Activated CD4-positive, alpha-beta T cell treated with anti-CD3 and anti-CD28 coated beads for 1 hour (primary cell): ENCODE measurements around the gene TCF19.
A peak's percentile ranks its signal among the peaks of the same experiment; 100 is the strongest.
"Not testable (repeated sequence)": the region's sequence is repeated elsewhere in the genome, so short reads cannot be mapped to it uniquely, and the experiment has no call there.

Experiments used
- DNase-seq: peaks from one replicate; pipeline ENCODE4 v3.0.0-alpha.2; 2020

The TCF19 gene

DNA sequence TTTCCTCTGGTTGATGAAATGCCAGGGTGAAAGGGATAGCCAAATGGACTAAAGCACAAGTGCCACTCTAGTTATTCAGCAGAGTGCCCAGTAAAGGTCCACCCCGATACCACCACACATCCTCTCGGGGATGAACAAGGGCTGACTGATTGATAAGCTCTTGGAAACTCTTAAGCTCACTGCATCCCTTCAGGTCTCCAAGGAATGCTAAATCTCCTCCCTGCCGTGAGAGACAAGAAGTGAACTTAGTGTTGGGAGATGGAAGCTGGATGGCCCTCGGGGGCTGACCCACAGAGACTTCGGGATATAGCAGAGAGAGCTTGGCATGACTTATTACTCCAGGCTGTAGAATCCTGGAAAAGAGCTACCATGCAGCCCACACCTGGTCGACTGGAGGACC lies 25.5 kb downstream of the TCF19 start:
- DNase-seq = not testable (repeated sequence)

- DNase-seq = not testable (repeated sequence)
These were observed 27.3 kb downstream of the TCF19 start for GRCh38 chr6:31185695-31186051.

- no peak for DNase-seq
These were observed 27.8 kb downstream of the TCF19 start for GRCh38 chr6:31186052-31186734.

GRCh38 chr6:31187780-31188194 lies 29.4 kb downstream of the TCF19 start:
- no peak for DNase-seq

DNA sequence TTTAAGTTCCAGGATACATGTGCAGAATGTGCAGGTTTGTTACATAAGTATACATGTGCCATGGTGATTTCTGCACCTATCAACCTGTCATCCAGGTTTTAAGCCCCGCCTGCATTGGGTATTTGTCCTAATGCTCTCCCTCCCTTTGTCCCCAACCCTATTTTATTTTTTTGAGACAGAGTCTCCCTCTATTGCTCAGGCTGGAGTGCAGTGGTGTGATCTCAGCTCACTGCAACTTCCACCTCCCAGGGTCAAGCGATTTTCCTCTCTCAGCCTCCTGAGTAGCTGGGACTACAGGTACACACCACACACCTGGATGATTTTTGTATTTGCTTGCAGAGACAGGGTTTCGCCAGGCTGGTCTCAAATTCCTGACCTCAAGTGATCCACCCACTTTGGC lies 30.8 kb downstream of the TCF19 start:
- DNase-seq = not testable (repeated sequence)

- no peak for DNase-seq
These were observed 32.1 kb downstream of the TCF19 start for GRCh38 chr6:31190488-31190887.

DNA sequence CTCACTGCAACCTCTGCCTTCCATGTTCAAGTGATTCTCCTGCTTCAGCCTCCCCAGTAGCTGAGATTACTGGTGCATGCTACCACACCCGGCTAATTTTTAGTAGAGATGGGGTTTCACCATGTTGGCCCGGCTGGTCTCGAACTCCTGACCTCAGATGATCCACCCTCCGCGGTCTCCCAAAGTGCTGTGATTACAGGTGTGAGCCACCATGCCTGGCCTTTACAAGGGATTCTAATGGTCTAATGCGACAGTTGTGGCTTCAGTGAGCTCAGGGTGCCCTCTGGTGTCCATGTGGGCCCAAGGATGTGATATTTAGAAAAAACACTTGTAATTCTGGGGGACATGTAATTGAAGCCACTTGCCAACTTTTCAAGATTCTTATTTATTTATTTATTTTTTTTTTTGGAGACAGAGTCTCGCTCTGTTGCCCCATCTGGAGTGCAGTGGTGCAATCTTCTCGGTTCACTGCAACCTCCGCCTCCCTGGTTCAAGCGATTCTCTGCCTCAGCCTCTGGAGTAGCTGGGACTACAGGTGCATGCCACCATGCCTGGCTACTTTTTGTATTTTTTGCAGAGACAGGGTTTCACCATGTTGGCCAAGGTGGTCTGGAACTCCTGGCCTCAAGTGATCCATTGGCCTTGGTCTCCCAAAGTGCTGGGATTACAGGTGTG lies 34.2 kb downstream of the TCF19 start:
- peak; percentile 26 for DNase-seq

GRCh38 chr6:31193206-31193605 lies 34.8 kb downstream of the TCF19 start:
- DNase-seq = no peak

- no peak for DNase-seq
These were observed 35.9 kb downstream of the TCF19 start for GRCh38 chr6:31194061-31194834.

- DNase-seq = not testable (repeated sequence)
These were observed 37.1 kb downstream of the TCF19 start for GRCh38 chr6:31195308-31195979.

DNA sequence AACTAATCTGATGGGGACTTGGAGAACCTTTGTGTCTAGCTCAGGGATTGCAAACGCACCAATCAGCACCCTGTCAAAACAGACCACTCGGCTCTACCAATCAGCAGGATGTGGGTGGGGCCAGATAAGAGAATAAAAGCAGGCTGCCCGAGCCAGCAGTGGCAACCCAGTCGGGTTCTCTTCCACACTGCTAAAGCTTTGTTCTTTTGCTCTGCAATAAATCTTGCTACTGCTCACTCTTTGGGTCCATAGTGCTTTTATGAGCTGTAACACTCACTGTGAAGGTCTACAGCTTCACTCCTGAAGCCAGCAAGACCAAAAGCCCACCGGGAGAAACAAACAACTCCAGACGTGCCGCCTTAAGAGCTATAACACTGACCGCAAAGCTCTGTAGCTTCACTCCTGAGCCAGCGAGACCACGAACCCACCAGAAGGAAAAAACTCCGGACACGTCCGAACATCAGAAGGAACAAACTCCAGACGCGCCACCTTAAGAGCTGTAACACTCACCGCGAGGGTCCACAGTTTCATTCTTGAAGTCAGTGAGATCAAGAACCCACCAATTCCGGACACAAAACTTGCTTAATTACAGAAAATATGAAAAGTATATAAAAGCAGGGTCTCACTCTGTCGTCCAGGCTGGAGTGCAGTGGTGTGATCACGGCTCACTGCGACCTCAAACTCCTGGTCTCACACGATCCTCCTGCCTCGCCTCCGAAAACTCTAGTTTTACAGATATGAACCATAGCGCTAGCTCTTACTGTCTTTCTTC lies 38.0 kb downstream of the TCF19 start:
- DNase-seq = not testable (repeated sequence)

GRCh38 chr6:31197559-31198305 lies 39.3 kb downstream of the TCF19 start:
- peak; percentile 93 for DNase-seq

- DNase-seq = not testable (repeated sequence)
These were observed 40.7 kb downstream of the TCF19 start for GRCh38 chr6:31199105-31199452.

- no peak for DNase-seq
These were observed 44.1 kb downstream of the TCF19 start for GRCh38 chr6:31202259-31203166.

GRCh38 chr6:31203345-31203979 lies 45.1 kb downstream of the TCF19 start:
- DNase-seq = peak; percentile 47

GRCh38 chr6:31204751-31205145 lies 46.4 kb downstream of the TCF19 start:
- no peak for DNase-seq

DNA sequence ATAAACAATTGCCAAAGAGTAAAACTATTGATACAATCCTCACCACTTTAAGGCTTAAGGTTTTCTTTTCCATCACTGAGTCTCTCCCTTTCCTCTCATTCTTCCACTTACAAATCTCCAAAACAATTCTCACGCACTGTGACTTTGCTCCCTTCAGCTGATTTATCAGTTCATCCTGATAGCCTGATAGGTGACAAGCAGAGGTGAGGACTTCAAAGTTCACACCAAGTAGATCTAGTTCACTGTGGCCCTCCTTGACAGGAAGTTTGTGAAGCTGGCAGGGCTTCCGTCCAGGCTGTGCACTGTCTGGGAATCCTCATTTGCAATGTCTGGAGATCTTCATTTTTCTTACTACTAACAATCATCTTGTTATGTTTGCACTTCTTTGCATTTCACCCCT lies 47.2 kb downstream of the TCF19 start:
- DNase-seq = no peak

DNA sequence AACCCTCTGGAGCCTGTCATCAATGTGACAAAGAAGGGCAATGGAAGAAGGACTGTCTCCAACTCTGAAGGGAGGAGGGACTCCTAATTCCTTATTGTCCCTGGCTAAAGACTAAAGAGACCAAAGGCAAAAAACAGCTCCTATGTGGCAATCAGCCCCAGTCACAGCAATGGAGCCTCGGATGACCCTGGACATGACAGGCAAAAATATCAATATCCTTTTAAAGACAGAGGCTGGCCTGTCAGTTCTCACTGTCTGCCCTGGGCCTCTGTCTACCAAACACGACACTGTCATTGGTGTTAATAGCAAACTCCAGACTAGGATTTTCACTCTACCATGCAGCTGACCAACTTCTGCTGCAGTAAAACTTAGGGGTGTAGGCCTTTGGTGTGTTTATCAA lies 50.1 kb downstream of the TCF19 start:
- DNase-seq = no peak

- DNase-seq = no peak
These were observed 50.7 kb downstream of the TCF19 start for GRCh38 chr6:31209137-31209536.

GRCh38 chr6:31210123-31210522 lies 51.7 kb downstream of the TCF19 start:
- DNase-seq = no peak
